Right hindlimb (tissue), 1 donor: ENCODE data around the gene PRPF6.
A peak's percentile ranks its signal among the peaks of the same experiment; 100 is the strongest.
"Not testable (repeated sequence)": the region's sequence is repeated elsewhere in the genome, so short reads cannot be mapped to it uniquely, and the experiment has no call there.

ENCODE experiments used
- DNase-seq: peaks from one replicate; pipeline ENCODE4 v3.0.0-alpha.2; 2018

PRPF6 gene

DNA sequence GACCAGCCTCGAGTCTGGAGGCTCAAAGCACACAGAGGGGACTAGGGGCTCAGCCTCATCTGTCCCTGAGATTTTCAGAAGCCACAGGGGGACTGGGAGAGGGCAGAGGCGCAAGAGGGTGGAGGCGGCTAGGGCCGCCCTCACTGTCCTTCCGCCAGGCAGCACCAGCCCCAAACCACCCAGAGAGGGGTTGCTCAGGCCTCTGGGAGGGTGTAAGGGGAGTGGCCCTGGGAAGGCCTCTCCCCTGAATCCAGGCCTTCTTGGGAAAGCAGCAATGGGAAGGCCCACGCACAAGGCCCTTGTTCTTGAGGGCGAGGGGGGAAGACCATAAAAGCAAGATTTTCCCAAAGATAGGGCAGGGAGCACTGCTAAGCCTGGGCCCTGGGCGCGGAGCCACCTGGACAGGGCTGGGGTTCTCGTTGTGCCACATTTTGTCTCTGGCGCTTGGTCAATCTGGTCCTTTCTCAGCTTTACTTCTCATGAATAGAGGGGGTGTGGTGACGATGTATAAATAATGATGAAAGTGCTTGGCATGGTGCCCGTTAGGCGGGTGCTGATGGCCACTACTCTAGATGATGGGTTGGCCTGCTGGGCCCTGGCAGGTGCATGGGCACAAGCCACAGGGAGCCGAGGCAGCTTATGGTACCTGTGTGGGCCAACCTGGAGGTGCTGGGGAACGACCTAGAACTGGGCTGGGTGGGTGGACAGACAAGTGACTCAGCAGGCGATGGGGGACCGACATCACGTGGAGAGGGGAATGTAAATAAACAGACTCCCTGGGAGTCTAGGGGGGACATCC is 6.3 kb upstream of the PRPF6 start:
- peak; percentile 23 for DNase-seq

DNA sequence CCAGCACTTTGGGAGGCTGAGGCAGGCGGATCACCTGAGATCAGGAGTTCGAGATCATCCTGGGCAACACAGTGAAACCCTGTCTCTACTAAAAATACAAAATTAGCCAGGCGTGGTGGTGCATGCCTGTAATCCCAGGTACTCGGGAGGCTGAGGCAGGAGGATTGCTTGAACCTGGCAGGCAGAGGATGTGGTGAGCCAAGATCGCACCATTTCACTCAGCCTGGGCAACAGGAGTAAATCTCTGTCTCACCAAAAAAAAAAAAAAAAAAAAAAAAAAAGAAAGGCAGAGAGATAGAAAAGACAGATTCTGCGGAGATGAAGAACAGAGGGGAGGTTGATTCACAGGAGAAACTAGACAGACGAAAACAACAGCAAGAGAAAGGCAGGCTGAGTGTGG is 4.4 kb upstream of the PRPF6 start:
- not testable (repeated sequence) for DNase-seq

DNA sequence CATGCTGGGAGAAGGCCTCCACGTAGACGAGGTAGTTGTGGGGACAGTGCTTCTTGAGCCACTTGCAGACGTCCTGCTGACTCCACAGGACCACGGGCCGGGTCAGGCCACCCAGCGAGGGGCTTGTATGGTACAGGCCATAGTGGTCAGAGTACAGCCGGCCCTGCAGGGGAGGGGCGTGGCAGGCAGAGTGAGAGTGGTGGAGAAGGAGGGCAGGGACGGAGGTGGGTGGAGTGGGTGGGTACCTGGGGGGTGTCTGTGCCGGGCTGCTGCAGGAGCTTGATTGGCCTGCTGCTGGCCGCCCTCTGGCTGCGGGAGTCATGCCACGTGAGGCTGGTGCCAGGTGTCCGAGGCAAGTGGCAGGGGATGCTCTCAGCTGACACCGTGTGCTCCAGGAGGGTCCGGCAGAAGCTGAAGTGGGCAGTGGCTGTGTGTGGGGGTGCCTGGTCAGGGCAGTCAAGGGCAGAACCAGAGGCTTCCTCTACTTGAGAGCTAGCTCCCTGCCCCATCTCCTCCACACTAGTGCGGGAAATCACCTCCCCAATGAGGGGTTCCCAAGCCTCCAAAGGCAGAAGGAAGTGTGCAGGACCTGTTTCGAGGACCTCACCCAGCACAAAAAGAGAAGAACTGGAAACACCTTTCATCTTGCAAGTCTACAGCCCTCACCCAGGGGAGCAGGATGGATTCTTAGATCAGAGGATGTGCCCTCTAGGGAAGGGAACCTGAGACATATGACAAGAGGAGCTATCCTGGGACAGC is 3.8 kb upstream of the PRPF6 start:
- no peak for DNase-seq

DNA sequence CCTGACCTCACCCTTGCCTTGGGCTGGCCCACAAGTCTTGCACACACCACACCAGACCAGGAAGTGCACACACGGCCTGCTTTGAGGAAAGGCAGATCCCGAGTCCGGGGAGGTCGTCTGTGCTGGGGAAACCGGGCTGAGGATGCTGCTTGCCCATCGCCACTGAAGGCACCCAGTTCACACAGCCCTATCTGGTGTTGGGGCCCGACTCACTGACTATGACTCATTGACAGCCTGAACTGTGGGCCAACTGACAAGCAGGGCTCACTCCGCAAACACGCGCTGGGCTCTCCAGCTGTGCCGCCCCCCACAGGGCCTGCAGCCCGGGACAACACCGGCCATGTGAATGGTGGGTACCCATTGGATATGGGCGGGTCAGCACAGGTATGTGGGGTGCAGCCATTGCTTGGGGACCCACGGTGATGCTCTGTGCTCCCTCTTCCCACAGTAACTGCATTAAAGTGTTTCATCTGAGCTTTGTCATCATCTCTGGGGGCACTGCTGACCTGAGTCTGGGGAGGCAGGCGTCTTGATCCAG is 3.1 kb upstream of the PRPF6 start:
- no peak for DNase-seq

DNA sequence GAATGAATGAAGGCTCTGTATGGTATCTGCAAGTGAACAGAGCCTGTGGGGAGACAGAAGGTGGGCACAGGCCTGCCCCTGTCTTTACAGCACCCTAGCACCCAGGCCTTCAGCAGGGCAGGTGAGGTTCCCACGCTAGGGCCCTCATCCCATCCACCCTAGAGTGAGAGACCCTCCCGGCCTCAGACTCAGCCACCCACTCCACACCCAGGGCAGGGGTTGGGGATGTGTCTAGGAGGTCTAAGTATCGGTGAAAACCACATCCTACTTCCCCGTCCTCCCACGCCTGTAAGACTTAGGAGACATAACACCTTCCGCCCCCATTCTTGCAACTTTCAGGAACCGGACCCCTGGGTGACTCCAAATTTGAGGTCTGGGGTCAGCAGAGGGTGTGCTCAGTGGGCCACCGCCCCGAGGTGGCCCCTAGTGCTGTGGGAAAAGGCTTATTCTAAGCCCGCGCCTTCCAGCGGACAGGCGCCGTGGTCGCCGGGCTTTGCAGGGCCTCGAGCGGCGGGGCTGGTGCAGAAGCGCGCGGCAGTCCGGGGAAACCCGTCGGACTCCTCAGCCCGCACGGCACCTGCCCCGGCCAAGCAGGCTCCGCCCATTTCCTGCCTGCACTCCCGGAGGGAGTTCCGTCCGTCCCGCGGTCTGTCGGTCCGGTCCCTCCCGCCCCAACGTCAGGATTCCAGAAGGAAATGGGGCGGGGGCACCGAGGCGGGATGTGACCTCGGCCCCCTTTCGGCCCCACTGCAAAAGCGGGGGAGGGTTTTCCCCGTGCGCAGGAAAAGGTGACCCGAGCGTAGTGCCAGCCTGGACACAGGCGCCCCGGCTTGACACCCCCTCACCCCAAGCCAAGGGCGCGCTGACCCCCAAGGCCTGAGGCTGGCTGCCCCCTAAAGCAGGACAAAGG is 2.4 kb upstream of the PRPF6 start:
- peak; percentile 70 for DNase-seq

DNA sequence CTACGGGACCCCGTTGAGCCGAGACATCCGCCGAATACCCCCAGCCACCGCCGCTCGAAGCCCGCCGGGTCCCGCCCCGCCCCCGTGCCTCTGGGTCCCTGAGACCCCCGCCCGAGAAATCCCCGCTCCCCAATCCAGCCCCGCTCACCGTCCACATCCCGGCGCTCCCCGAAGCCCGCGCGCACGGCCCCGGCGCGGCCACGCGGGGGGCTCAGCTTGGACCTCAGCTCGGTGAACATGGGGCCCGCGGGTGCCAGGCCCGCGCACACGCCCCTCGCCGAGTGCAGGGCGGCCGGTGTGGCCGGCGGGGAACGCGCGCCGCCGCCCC is 1.7 kb upstream of the PRPF6 start:
- DNase-seq = peak; percentile 29

DNA sequence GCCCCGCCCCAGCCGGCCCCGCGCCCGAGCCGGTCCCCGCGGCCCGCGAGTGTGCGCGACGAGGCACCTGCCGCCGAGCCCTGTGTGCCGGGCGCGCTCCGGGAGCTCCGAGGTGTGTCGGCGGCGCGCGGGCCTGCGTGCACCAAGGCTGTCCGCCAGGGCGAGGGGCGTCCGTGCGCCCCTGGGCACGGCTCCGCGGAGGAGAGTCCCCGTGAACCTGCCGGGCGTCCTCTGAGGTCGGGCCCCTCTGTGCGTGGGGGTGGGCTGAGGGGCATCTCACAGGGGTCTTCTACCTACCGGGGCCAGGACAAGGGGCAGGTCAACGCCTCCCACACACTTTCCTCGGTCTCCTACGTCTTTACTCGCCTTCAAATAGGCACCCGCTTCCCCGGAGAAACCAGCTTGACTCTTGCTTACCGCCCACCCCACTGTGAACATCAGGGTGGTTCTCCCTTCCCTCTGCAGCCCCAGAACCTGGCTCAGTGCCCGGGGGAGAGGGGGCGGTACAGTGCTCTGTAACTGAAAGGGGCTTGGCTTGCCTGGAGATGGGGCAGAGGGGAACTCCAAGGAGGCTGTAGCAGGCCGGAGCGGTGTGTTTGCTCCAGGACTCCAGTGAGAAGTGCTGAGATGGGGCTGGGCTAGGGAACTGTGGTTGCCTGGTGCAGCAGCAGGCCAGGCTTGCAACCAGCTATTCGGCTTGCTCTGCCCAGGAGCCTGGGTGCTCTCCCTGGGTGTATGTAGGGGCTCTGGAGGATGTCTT is 1.2 kb upstream of the PRPF6 start, which contains the start of gene SAMD10:
Gene SAMD10, minus strand, starts transcription at position 86 of the 760 bp plus-strand sequence. CDS start 175 bp downstream, outside the sequence.
- peak; percentile 88 for DNase-seq

DNA sequence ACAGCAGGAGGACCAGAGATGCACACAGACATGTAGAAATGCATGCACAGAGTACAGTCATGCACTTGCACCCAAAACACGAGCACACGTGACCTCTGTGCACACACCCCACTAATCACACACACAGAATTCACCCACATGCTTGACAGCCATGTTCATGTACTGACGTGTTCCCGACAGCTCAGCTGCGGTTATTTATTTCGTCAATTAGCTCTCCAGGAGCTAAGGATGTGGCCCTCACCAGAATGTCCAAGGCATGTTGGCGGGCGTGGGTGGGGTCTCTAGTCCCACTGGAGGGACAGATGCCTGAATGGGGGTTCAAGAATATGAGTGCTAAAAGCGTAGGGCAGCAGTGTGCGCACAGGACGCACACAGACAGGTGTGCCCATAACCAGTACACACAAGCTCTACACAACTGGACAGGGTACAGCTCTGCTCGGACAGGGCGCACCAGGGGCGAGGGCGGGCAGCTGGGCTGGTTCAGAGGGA is 571 bp upstream of the PRPF6 start:
- no peak for DNase-seq

DNA sequence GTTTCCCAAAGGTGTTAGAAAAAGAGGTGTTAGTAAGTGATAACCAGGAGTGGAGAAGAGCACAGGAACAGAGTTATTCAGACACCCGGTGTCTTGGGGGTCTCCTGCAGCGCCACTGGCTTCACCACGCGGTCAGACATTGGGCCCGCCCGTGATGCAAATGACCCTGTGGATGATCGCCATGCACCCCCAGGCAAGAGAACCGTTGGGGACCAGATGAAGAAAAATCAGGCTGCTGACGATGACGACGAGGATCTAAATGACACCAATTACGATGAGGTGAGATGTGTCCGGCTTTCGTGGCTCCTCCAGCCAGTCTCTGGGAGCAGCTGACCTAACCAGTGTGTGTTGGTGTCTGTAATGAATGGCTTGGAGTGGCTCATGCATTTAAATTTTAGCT is 2.0 kb downstream of the PRPF6 start:
- no peak for DNase-seq

DNA sequence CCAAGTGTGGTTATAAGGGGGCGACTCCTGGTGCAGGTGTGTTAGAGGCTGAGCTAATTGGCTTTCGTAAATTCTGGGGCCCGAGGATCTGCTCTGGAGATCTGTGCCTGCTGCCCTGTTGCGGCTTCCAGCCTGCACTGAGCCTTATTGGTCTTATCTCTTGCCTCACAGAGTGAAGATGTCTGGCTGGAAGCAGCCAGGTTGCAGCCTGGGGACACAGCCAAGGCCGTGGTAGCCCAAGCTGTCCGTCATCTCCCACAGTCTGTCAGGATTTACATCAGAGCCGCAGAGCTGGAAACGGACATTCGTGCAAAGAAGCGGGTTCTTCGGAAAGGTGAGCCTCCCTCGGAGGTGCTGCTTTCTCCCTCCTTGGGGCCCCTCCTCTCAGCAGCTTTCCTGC is 20.0 kb downstream of the PRPF6 start:
- no peak for DNase-seq

DNA sequence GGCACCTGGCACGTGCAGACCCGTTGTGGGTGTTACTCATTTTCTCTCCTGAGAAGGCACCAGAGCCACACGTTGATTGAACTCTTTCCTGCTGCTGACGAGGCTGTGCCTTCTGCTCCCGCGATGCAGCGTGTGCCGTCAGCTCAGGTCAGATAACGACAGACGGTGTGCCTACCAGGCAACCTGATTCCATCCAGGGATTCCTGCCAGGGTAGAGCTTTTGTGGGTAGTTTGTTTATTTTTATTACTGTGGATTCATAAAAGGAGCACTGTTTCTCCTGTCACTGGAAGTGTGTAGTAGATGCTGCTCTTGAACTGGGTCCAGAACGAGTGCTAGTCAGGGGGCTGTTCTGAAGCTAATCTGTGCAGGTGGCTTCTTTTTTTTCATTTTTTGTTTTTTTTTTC is 20.7 kb downstream of the PRPF6 start:
- DNase-seq = no peak

DNA sequence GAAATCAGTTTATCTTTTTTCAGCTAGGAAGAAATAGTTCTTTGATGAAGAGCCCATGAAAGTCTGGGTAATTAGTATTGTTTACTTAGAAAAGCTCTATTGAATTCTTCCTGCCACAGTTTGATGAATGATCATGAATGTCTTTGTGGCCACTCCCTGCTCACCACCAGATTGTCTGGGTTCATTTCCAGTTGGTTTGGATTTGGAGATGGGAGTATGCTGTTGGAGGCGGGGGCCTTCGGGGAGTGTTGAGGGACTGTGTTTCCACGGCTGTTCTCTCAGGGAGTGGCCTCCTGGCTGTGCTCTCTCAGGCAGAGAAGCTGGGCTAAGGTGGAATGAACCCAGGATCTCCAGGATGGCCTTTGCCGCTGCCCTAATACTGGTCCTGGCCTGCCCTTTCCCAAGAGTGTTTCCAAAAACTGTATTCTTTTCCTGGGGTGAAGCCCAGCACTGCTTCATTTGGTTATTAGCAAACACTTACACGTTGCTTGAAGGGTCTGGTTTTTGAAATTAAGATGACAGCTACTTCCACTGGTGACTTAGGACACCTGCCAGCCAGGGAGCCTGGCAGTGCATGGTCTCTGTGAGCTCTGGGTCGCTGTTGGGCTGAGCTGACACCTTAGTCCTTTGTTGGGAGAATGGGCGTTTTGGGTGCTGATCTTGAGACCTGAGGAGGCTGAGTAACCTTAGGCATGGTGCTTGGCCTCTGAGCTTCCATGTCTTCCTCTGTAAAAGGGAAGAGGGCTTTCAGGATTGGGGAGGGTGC is 23.2 kb downstream of the PRPF6 start:
- DNase-seq = no peak

DNA sequence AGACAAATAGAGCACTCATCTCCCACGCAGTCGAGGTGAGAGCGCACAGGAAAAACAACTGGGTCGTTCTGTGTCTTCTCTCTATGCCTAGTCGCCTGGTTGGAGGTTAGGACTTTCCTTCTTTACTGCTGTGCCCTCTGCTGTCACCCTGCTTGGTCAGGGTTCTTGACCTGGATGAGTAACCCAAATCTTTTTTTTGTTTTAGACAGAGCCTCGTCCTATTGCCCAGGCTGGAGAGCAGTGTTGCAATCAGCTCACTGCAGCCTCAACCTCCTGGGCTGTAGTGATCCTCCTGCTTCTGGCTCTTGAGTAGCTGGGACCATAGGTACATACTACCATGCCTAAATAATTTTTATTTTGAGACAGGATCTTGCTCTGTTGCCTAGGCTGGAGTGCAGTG is 24.5 kb downstream of the PRPF6 start:
- DNase-seq = no peak

DNA sequence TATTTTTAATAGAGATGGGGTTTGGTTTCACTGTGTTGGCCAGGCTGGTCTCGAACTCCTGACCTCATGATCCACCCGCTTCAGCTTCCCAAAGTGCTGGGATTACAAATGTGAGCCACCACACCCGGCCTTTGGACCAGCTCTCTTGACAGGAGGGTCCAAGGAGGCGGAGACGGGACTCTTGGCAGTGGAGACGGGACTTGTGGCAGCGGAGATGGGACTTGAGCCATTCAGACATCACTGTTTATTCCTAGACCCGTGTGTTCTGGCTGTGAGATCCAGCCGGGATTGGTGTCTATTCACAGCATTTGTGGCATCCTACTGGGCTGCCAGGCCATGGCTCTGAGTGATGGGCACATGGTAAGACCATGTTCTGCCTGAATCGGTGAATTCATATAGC is 25.6 kb downstream of the PRPF6 start:
- no peak for DNase-seq

DNA sequence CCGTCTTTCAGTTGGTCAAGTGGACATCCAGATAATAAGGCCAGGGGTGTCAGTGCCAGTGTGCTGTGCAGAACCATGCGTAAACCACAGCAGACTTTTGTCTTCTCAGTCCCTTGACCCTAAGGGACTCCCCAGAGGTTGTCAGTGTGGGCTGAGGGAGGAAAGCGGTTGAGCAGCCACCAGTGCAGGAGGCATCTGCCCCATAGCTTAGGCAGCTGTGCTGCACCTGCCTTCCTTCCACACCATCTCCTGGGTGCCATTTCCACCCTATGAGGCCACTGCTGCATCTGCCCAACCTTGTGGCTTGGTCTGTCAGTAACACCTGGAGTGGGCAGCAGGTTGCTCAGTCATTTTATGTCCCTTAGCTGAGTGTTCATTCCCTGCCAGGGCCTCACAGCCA is 26.0 kb downstream of the PRPF6 start:
- no peak for DNase-seq

DNA sequence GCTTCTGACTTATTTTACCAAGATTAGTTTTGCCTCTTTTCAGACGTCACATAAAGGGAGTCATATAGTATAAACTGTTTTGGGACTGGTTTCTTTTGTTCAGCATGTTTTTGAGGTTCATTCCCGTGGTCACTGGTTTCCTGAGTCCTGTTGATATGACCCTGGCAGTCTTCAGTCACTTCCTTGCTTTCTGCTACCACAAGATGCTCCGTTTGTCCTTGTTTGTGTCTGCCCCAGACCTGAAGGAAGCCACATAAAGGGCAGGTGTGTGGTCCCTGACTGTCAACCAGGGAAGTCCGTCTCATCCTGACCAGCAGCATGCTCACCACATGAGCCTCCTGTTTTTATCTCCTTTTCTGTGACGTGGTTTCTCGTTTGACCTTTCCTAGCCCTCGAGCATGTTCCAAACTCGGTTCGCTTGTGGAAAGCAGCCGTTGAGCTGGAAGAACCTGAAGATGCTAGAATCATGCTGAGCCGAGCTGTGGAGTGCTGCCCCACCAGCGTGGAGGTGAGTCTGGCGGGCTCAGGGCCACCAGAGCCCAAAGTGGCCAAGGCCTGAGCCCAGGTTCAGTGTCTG is 29.0 kb downstream of the PRPF6 start:
- no peak for DNase-seq

DNA sequence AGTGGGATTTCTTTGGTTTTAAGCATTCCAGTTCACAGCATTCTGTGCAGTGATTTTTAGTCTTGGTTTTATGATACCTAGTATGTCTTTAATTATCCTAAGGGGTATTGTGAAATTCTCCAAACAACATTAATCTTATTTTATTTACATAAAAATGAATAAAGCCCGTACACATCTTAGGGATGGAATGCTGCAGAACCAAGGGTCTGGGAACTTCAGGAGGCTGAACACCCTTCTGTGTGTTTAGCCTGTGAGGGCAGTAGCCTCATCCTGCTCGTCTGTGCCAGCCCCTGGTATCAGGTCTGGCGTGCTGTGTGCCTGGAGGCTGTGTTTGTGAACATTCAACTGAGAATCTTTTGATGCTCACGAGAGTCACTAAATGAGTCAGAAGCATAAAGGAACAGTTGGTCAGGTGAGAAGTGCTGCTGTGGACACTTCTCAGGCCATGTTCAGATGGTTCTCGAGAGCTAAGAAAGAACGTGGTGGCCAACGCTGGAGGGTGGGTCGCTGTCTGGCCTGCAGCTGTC is 29.8 kb downstream of the PRPF6 start:
- no peak for DNase-seq

DNA sequence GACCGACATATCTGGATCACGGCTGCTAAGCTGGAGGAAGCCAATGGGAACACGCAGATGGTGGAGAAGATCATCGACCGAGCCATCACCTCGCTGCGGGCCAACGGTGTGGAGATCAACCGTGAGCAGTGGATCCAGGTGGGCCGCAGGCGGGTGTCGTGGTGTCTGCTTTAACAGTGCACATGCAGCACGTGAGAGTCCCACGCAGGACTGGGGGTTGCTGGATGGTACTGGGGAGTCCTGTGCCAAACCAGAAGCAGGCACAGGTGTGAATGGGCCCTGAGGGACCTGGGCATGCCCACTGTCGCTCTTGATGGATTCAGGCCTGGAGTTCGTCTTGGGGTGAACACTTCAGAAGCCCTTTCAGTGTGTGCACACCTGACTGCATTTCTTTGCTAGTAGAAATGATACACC is 30.4 kb downstream of the PRPF6 start:
- no peak for DNase-seq

DNA sequence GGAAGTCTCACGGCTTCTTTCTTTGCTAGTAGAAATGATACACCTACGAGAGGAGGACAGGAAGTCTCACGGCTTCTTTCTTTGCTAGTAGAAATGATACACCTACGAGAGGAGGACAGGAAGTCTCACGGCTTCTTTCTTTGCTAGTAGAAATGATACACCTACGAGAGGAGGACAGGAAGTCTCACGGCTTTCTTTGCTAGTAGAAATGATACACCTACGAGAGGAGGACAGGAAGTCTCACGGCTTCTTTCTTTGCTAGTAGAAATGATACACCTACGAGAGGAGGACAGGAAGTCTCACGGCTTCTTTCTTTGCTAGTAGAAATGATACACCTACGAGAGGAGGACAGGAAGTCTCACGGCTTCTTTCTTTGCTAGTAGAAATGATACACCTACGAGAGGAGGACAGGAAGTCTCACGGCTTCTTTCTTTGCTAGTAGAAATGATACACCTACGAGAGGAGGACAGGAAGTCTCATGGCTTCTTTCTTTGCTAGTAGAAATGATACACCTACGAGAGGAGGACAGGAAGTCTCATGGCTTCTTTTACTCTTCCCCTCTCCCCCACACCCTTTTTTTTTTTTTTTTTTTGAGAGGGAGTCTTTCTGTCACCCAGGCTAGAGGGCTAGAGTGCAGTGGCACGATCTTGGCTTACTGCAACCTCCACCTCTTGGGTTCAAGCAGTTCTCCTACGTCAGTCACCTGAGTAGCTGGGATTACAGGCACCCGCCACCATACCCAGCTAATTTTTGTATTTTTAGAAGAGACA is 31.6 kb downstream of the PRPF6 start:
- DNase-seq = not testable (repeated sequence)

DNA sequence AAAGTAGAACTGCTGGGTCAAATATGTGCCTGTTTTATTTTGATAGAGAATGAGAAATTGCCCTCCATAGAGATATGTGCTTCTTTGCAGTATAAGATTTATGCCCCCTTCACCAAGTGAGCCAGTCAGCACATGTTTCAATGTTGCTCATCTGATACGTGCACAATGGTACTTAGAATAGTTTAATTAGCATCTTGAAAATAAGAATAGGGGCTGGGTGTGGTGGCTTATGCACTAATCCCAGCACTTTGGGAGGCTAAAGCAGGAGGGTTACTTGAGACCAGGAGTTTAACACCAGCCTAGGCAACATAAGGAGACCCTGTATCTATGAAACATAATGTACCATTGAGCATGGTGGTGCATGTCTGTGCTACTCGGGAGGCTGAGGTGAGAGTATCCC is 34.7 kb downstream of the PRPF6 start:
- no peak for DNase-seq
